ENCODE results near the gene PRKCB.
"Not testable (repeated sequence)": the region's sequence is repeated elsewhere in the genome, so short reads cannot be mapped to it uniquely, and the experiment has no call there.

The PRKCB gene

GRCh38 chr16:24053099-24053946 lies 217.5 kb downstream of the PRKCB start:
- DNase-seq = no peak

GRCh38 chr16:24054741-24055491 lies 219.1 kb downstream of the PRKCB start:
- DNase-seq = no peak

- no peak for DNase-seq
These were observed 226.6 kb downstream of the PRKCB start for GRCh38 chr16:24062270-24062817.

GRCh38 chr16:24069036-24069590 lies 233.3 kb downstream of the PRKCB start:
- no peak for DNase-seq

GRCh38 chr16:24070851-24071250 lies 235.1 kb downstream of the PRKCB start:
- peak; percentile 40 to 50 for DNase-seq

- no peak for DNase-seq
These were observed 236.0 kb downstream of the PRKCB start for GRCh38 chr16:24071666-24072360.

GRCh38 chr16:24073321-24073720 lies 237.5 kb downstream of the PRKCB start:
- no peak for DNase-seq

- no peak for DNase-seq
These were observed 238.8 kb downstream of the PRKCB start for GRCh38 chr16:24074574-24074973.

GRCh38 chr16:24075302-24075701 lies 239.5 kb downstream of the PRKCB start:
- DNase-seq = no peak

GRCh38 chr16:24075931-24076716 lies 240.3 kb downstream of the PRKCB start:
- no peak for DNase-seq

- no peak for DNase-seq
These were observed 241.5 kb downstream of the PRKCB start for GRCh38 chr16:24077292-24077691.

GRCh38 chr16:24077966-24078365 lies 242.2 kb downstream of the PRKCB start:
- DNase-seq = no peak

GRCh38 chr16:24085666-24086065 lies 249.9 kb downstream of the PRKCB start:
- no peak for DNase-seq

- no peak for DNase-seq
These were observed 252.2 kb downstream of the PRKCB start for GRCh38 chr16:24087891-24088410.

- DNase-seq = no peak
These were observed 253.0 kb downstream of the PRKCB start for GRCh38 chr16:24088767-24089166.

- no peak for DNase-seq
These were observed 255.3 kb downstream of the PRKCB start for GRCh38 chr16:24091125-24091524.

- DNase-seq = no peak
These were observed 257.3 kb downstream of the PRKCB start for GRCh38 chr16:24093049-24093448.

- no peak for DNase-seq
These were observed 258.9 kb downstream of the PRKCB start for GRCh38 chr16:24094660-24095059.

GRCh38 chr16:24098896-24099295 lies 263.1 kb downstream of the PRKCB start:
- no peak for DNase-seq

GRCh38 chr16:24101431-24101830 lies 265.6 kb downstream of the PRKCB start:
- no peak for DNase-seq

- no peak for DNase-seq
These were observed 266.5 kb downstream of the PRKCB start for GRCh38 chr16:24102209-24102660.

- not testable (repeated sequence) for DNase-seq
These were observed 269.7 kb downstream of the PRKCB start for GRCh38 chr16:24105471-24105870.

All from AML-193 (cell line).